ENCODE data around the gene PLEKHG4B.

DNA sequence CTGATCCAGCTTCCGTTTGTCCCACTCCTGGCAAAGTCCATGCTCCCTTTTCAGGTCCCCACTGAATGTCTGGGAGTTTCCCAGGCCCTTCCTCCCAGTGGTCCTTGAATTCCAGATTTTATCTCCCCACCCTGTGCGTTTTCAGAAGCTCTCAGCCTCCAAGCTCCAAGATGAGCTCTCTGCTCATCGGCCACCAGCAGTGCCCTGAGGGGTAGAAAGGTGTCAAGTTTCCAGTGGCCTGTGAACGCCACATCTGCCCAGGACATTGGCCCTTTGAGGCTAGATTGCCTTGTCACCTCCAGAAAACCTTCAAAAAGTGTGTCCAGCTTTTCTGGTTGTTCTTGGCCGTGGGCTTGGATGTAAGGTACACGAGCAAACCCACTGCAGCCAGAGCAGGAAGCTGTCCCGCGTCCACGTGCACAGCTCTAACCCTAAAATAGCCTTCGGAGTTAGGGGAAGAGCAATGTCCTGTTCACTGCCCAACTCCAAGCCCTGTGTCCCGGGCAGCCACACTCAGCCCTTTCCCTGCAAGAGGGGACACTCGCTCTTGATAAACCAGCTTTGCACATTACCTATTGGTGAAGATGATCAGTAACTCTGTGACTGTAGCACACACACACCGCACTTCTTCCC, 88.4 kb downstream of the PLEKHG4B start:
- TF ChIP-seq, protein P1, sequence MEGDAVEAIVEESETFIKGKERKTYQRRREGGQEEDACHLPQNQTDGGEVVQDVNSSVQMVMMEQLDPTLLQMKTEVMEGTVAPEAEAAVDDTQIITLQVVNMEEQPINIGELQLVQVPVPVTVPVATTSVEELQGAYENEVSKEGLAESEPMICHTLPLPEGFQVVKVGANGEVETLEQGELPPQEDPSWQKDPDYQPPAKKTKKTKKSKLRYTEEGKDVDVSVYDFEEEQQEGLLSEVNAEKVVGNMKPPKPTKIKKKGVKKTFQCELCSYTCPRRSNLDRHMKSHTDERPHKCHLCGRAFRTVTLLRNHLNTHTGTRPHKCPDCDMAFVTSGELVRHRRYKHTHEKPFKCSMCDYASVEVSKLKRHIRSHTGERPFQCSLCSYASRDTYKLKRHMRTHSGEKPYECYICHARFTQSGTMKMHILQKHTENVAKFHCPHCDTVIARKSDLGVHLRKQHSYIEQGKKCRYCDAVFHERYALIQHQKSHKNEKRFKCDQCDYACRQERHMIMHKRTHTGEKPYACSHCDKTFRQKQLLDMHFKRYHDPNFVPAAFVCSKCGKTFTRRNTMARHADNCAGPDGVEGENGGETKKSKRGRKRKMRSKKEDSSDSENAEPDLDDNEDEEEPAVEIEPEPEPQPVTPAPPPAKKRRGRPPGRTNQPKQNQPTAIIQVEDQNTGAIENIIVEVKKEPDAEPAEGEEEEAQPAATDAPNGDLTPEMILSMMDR (IDR thresholded peaks at IDR 0.05) = no peak
- no peak for TF ChIP-seq POLR2A (IDR thresholded peaks at IDR 0.05)

Data from thyroid gland (tissue), 4 donors.